Activated CD8-positive, alpha-beta memory T cell treated with anti-CD3 and anti-CD28 coated beads for 24 hours (primary cell): ENCODE measurements around the gene MGAT5.

Experiments used
- DNase-seq: peaks from one replicate; pipeline ENCODE4 v3.0.0-alpha.2; 2020

The MGAT5 gene

GRCh38 chr2:134231965-134232340 is 21.9 kb upstream of the MGAT5 start:
- no peak for DNase-seq

GRCh38 chr2:134232461-134232860 is 21.4 kb upstream of the MGAT5 start:
- no peak for DNase-seq

GRCh38 chr2:134232868-134233727 is 20.8 kb upstream of the MGAT5 start:
- DNase-seq: no peak

- no peak for DNase-seq
These were observed 20.1 kb upstream of the MGAT5 start for GRCh38 chr2:134233728-134234136.

GRCh38 chr2:134234535-134234934 is 19.3 kb upstream of the MGAT5 start:
- DNase-seq: no peak

- no peak for DNase-seq
These were observed 18.2 kb upstream of the MGAT5 start for GRCh38 chr2:134235510-134236144.

- DNase-seq: no peak
These were observed 15.5 kb upstream of the MGAT5 start for GRCh38 chr2:134238371-134238770.

GRCh38 chr2:134240061-134240460 is 13.8 kb upstream of the MGAT5 start:
- no peak for DNase-seq

- no peak for DNase-seq
These were observed 12.0 kb upstream of the MGAT5 start for GRCh38 chr2:134241911-134242310.

- DNase-seq: no peak
These were observed 10.6 kb upstream of the MGAT5 start for GRCh38 chr2:134243244-134243643.

GRCh38 chr2:134244086-134244485 is 9.8 kb upstream of the MGAT5 start:
- no peak for DNase-seq

- DNase-seq: no peak
These were observed 9.3 kb upstream of the MGAT5 start for GRCh38 chr2:134244587-134244986.

GRCh38 chr2:134245340-134245984 is 8.4 kb upstream of the MGAT5 start:
- DNase-seq: peak; percentile 87

- DNase-seq: no peak
These were observed 7.6 kb upstream of the MGAT5 start for GRCh38 chr2:134246154-134246874.

- DNase-seq: no peak
These were observed 6.2 kb upstream of the MGAT5 start for GRCh38 chr2:134247679-134248078.

- DNase-seq: no peak
These were observed 5.0 kb upstream of the MGAT5 start for GRCh38 chr2:134248913-134249312.

GRCh38 chr2:134249755-134250154 is 4.1 kb upstream of the MGAT5 start:
- no peak for DNase-seq

- DNase-seq: no peak
These were observed 2.9 kb upstream of the MGAT5 start for GRCh38 chr2:134250840-134251461.

GRCh38 chr2:134252092-134252750 is 1.7 kb upstream of the MGAT5 start:
- DNase-seq: no peak

GRCh38 chr2:134253117-134253704 is 661 bp upstream of the MGAT5 start:
- no peak for DNase-seq

GRCh38 chr2:134254824-134255223 is 952 bp downstream of the MGAT5 start:
- no peak for DNase-seq

GRCh38 chr2:134256956-134257355 is 3.1 kb downstream of the MGAT5 start:
- no peak for DNase-seq
